ENCODE data around the gene FRYL.
"Not testable (repeated sequence)": the region's sequence is repeated elsewhere in the genome, so short reads cannot be mapped to it uniquely, and the experiment has no call there.

Gene FRYL

GRCh38 chr4:48698029-48698971, 81.8 kb downstream of the FRYL start:
- no peak for DNase-seq (ENCODE audit: low spot score)

GRCh38 chr4:48697516-48697915, 82.6 kb downstream of the FRYL start:
- not testable (repeated sequence) for DNase-seq (ENCODE audit: low spot score)

GRCh38 chr4:48694824-48695223, 85.3 kb downstream of the FRYL start:
- DNase-seq (ENCODE audit: low spot score), result no peak

- no peak for DNase-seq (ENCODE audit: low spot score)
Observed at GRCh38 chr4:48693856-48694574, 86.1 kb downstream of the FRYL start.

- no peak for DNase-seq (ENCODE audit: low spot score)
Observed at GRCh38 chr4:48692897-48693296, 87.2 kb downstream of the FRYL start.

- no peak for DNase-seq (ENCODE audit: low spot score)
Observed at GRCh38 chr4:48692044-48692443, 88.0 kb downstream of the FRYL start.

- no peak for DNase-seq (ENCODE audit: low spot score)
Observed at GRCh38 chr4:48688953-48689352, 91.1 kb downstream of the FRYL start.

GRCh38 chr4:48687313-48688051, 92.6 kb downstream of the FRYL start:
- DNase-seq (ENCODE audit: low spot score), result no peak

- no peak for DNase-seq (ENCODE audit: low spot score)
Observed at GRCh38 chr4:48686369-48686768, 93.7 kb downstream of the FRYL start.

- no peak for DNase-seq (ENCODE audit: low spot score)
Observed at GRCh38 chr4:48683784-48684666, 96.1 kb downstream of the FRYL start.

- DNase-seq (ENCODE audit: low spot score), result not testable (repeated sequence)
Observed at GRCh38 chr4:48682870-48683269, 97.2 kb downstream of the FRYL start.

- DNase-seq (ENCODE audit: low spot score), result peak; percentile 57
Observed at GRCh38 chr4:48681856-48682255, 98.2 kb downstream of the FRYL start.

- DNase-seq (ENCODE audit: low spot score), result no peak
Observed at GRCh38 chr4:48680848-48681568, 99.1 kb downstream of the FRYL start.

- no peak for DNase-seq (ENCODE audit: low spot score)
Observed at GRCh38 chr4:48673537-48673936, 106.5 kb downstream of the FRYL start.

- DNase-seq (ENCODE audit: low spot score), result no peak
Observed at GRCh38 chr4:48670587-48670986, 109.5 kb downstream of the FRYL start.

- DNase-seq (ENCODE audit: low spot score), result no peak
Observed at GRCh38 chr4:48669086-48669485, 111.0 kb downstream of the FRYL start.

GRCh38 chr4:48668254-48669017, 111.6 kb downstream of the FRYL start:
- no peak for DNase-seq (ENCODE audit: low spot score)

GRCh38 chr4:48667148-48667547, 112.9 kb downstream of the FRYL start:
- no peak for DNase-seq (ENCODE audit: low spot score)

- peak; percentile 13 for DNase-seq (ENCODE audit: low spot score)
Observed at GRCh38 chr4:48665555-48666186, 114.4 kb downstream of the FRYL start.

- DNase-seq (ENCODE audit: low spot score), result no peak
Observed at GRCh38 chr4:48664938-48665337, 115.1 kb downstream of the FRYL start.

All from activated CD4-positive, alpha-beta T cell treated with anti-CD3 and anti-CD28 coated beads, Interleukin-2, Interleukin-4, amounts not matched to agents 100 ng/mL and 50 ng/mL, durations not matched to agents 16 hours and 8 hours (primary cell).